ENCODE results near the gene GOLGA8M.
"Not testable (repeated sequence)": the region's sequence is repeated elsewhere in the genome, so short reads cannot be mapped to it uniquely, and the experiment has no call there.

GRCh38 chr15:28712270-28712669 lies at the start of gene GOLGA8M:
- TF ChIP-seq CTCF (IDR thresholded peaks at IDR 0.05); ZFX (IDR thresholded peaks at IDR 0.05; ENCODE audit: borderline replicate concordance): not testable (repeated sequence)

Measured in 22Rv1 (cell line).